H9 (cell line): ENCODE data around the gene LGALS9B. TPM values are rescaled to one million over a fixed set of nuclear protein-coding genes. Genes with fewer than 3 reads are reported as not detected.
"Not testable (repeated sequence)": the region's sequence is repeated elsewhere in the genome, so short reads cannot be mapped to it uniquely, and the experiment has no call there.

Source experiments
- DNase-seq: peaks from one replicate; pipeline ENCODE4 v3.0.0-alpha.2; 2017
- H2AFZ ChIP-seq: one replicate; pipeline ENCODE4 v1.6.1; 2013; ENCODE audit warnings: mild to moderate bottlenecking, low read length, control low read depth, moderate library complexity
- H2AK5ac ChIP-seq: 2 replicates; pipeline ENCODE4 v1.6.1; 2013; ENCODE audit warnings: low read length, control low read depth, mixed read lengths; ENCODE audit not compliant: insufficient read length
- H2BK120ac ChIP-seq: one replicate; pipeline ENCODE4 v1.6.1; 2013; ENCODE audit warnings: low read depth, mild to moderate bottlenecking, low read length, control low read depth, inconsistent platforms; ENCODE audit not compliant: poor library complexity, severe bottlenecking
- H2BK12ac ChIP-seq: 2 replicates; pipeline ENCODE4 v1.6.1; 2013; ENCODE audit warnings: low read length, control low read depth, mixed read lengths, low read depth; ENCODE audit not compliant: insufficient read length
- H2BK15ac ChIP-seq: 2 replicates; pipeline ENCODE4 v1.6.1; 2013; ENCODE audit warnings: low read depth, low read length, control low read depth
- H2BK20ac ChIP-seq: one replicate; pipeline ENCODE4 v1.6.1; 2013; ENCODE audit warnings: low read depth, mild to moderate bottlenecking, low read length, control low read depth, inconsistent platforms; ENCODE audit not compliant: poor library complexity, severe bottlenecking
- H2BK5ac ChIP-seq: 2 replicates; pipeline ENCODE4 v1.6.1; 2013; ENCODE audit warnings: low read length, control low read depth, mixed read lengths; ENCODE audit not compliant: insufficient read length
- H3K14ac ChIP-seq: 2 replicates; pipeline ENCODE4 v1.6.1; 2013; ENCODE audit warnings: low read length, control low read depth; ENCODE audit not compliant: insufficient read depth
- H3K18ac ChIP-seq: 2 replicates; pipeline ENCODE4 v1.6.1; 2013; ENCODE audit warnings: low read depth, mild to moderate bottlenecking, mixed read lengths, low read length, control low read depth; ENCODE audit not compliant: insufficient read length
- H3K23ac ChIP-seq: 2 replicates; pipeline ENCODE4 v1.6.1; 2013; ENCODE audit warnings: low read length, control low read depth, mixed read lengths, low read depth; ENCODE audit not compliant: insufficient read length
- H3K23me2 ChIP-seq: 2 replicates; pipeline ENCODE4 v1.6.1; 2013; ENCODE audit warnings: low read depth, mild to moderate bottlenecking, mixed read lengths, low read length, control low read depth; ENCODE audit not compliant: insufficient read length, poor library complexity, severe bottlenecking
- H3K27ac ChIP-seq: 2 replicates; pipeline ENCODE4 v1.5.1; 2013; ENCODE audit warnings: low read length, control low read depth, mixed read lengths, low read depth; ENCODE audit not compliant: insufficient read length
- H3K27me3 ChIP-seq: 2 replicates; pipeline ENCODE4 v1.6.1; 2013; ENCODE audit warnings: low read length, control low read depth, inconsistent platforms; ENCODE audit not compliant: insufficient read depth
- H3K4ac ChIP-seq: 2 replicates; pipeline ENCODE4 v1.6.1; 2013; ENCODE audit warnings: low read depth, mild to moderate bottlenecking, control low read depth, inconsistent platforms, low read length, moderate library complexity
- H3K4me1 ChIP-seq: 2 replicates; pipeline ENCODE4 v1.6.1; 2013; ENCODE audit warnings: low read length, control low read depth, inconsistent platforms; ENCODE audit not compliant: insufficient read depth
- H3K4me2 ChIP-seq: 2 replicates; pipeline ENCODE4 v1.6.1; 2013; ENCODE audit warnings: low read length, control low read depth, mixed read lengths; ENCODE audit not compliant: insufficient read length, insufficient read depth
- H3K56ac ChIP-seq: 2 replicates; pipeline ENCODE4 v1.6.1; 2013; ENCODE audit warnings: low read depth, mild to moderate bottlenecking, mixed read lengths, low read length, control low read depth; ENCODE audit not compliant: insufficient read length
- H3K79me1 ChIP-seq: 2 replicates; pipeline ENCODE4 v1.6.1; 2013; ENCODE audit warnings: low read depth, mild to moderate bottlenecking, moderate library complexity, low read length, control low read depth, inconsistent platforms; ENCODE audit not compliant: insufficient read depth, poor library complexity, severe bottlenecking
- H3K79me2 ChIP-seq: 2 replicates; pipeline ENCODE4 v1.6.1; 2013; ENCODE audit warnings: low read length, control low read depth, inconsistent platforms; ENCODE audit not compliant: insufficient read depth
- H3K9ac ChIP-seq: 2 replicates; pipeline ENCODE4 v1.6.1; 2013; ENCODE audit warnings: low read length, control low read depth, mixed read lengths; ENCODE audit not compliant: insufficient read length; ENCODE audit errors: extremely low read depth
- H3K9me3 ChIP-seq: one replicate; pipeline ENCODE4 v1.6.1; 2013; ENCODE audit warnings: low read depth, low read length, inconsistent platforms; ENCODE audit not compliant: control insufficient read depth
- H3T11ph ChIP-seq: one replicate; pipeline ENCODE4 v1.6.1; 2013; ENCODE audit warnings: mild to moderate bottlenecking, low read length, control low read depth, inconsistent platforms
- H4K20me1 ChIP-seq: one replicate; pipeline ENCODE4 v1.6.1; 2013; ENCODE audit not compliant: control insufficient read depth, insufficient read length, insufficient read depth
- H4K5ac ChIP-seq: 2 replicates; pipeline ENCODE4 v1.6.1; 2013; ENCODE audit warnings: low read depth, mild to moderate bottlenecking, mixed read lengths, low read length, control low read depth; ENCODE audit not compliant: insufficient read length
- H4K8ac ChIP-seq: replicated peaks from 2 replicates; pipeline ENCODE4 v1.6.1; 2013; ENCODE audit warnings: low read length, control low read depth, mixed read lengths, low read depth; ENCODE audit not compliant: insufficient read length
- H4K91ac ChIP-seq: 2 replicates; pipeline ENCODE4 v1.6.1; 2013; ENCODE audit warnings: low read depth, mild to moderate bottlenecking, moderate library complexity, mixed read lengths, low read length, control low read depth; ENCODE audit not compliant: insufficient read length
- H3K27ac Mint-ChIP-seq, 3 experiments: 2 replicates in 2 of 3; 3 replicates in 1 of 3; pipeline ENCODE4 v1.8.0; 2020 to 2021; ENCODE audit warnings: mixed read lengths in 3 of 3, mild to moderate bottlenecking in 1 of 3, moderate library complexity in 1 of 3
- H3K27me3 Mint-ChIP-seq: 2 replicates; pipeline ENCODE4 v1.8.0; 2021; ENCODE audit warnings: low read depth, mild to moderate bottlenecking, moderate library complexity, mixed read lengths
- H3K36me3 Mint-ChIP-seq, 3 experiments: 2 replicates in 2 of 3; 3 replicates in 1 of 3; pipeline ENCODE4 v1.8.0; 2020 to 2021; ENCODE audit warnings: low read depth in 3 of 3, mixed read lengths in 3 of 3; ENCODE audit not compliant: insufficient read depth in 1 of 3
- H3K4me1 Mint-ChIP-seq, 2 experiments: 2 replicates each; pipeline ENCODE4 v1.8.0; 2020; ENCODE audit warnings: mixed read lengths in 2 of 2
- H3K4me3 Mint-ChIP-seq, 2 experiments: 2 replicates in 1 of 2; 3 replicates in 1 of 2; pipeline ENCODE4 v1.8.0; 2020 to 2021; ENCODE audit warnings: mild to moderate bottlenecking in 2 of 2, mixed read lengths in 2 of 2, moderate library complexity in 1 of 2
- H3K9me3 Mint-ChIP-seq, 2 experiments: 2 replicates in 1 of 2; 3 replicates in 1 of 2; pipeline ENCODE4 v1.8.0; 2020; ENCODE audit warnings: mild to moderate bottlenecking in 2 of 2, mixed read lengths in 2 of 2, moderate library complexity in 1 of 2
- CTCF ChIP-seq: fragments of 200-600 bp; sonication (generic); conservative IDR thresholded peaks from 3 replicates; pipeline ENCODE4 v1.8.0; 2021; ENCODE audit warnings: antibody characterized with exemption, mild to moderate bottlenecking
- WGBS: extraction: QIAGEN DNeasy Blood & Tissue Kit; methylation state at CpG from one replicate; pipeline ENCODE4 v1.1.7; 2013; ENCODE audit warnings: missing lambda C conversion rate, low lambda C conversion rate, mixed read lengths; ENCODE audit not compliant: insufficient read length; ENCODE audit errors: extremely low coverage; 5-methylcytosine and 5-hydroxymethylcytosine counted together
- total RNA-seq: library from RNA; stranded (reverse); gene quantifications from 2 replicates; pipeline ENCODE4 v1.2.1, GENCODE V29; 2021

Gene LGALS9B
- total RNA-seq, 1 experiment from 2014 or later: not detected

- H4K8ac ChIP-seq, H4K91ac ChIP-seq, H3K27me3 ChIP-seq, H3K27ac Mint-ChIP-seq, H2BK15ac ChIP-seq, H3K18ac ChIP-seq, H3K4me1 Mint-ChIP-seq, H4K20me1 ChIP-seq, H2BK20ac ChIP-seq, H3K9me3 Mint-ChIP-seq, H2BK5ac ChIP-seq, H3K79me2 ChIP-seq, H2AK5ac ChIP-seq, H3K4me3 Mint-ChIP-seq, DNase-seq, H4K5ac ChIP-seq, H3K9ac ChIP-seq, H3K4me1 ChIP-seq, H3K36me3 Mint-ChIP-seq, H3K27ac ChIP-seq, H3K9me3 ChIP-seq, H3K56ac ChIP-seq, H3K14ac ChIP-seq, H3T11ph ChIP-seq, H3K23me2 ChIP-seq, H3K4me2 ChIP-seq, H2BK120ac ChIP-seq, H2AFZ ChIP-seq, H3K79me1 ChIP-seq, H3K4ac ChIP-seq, H3K27me3 Mint-ChIP-seq, H3K23ac ChIP-seq, H2BK12ac ChIP-seq: not testable (repeated sequence)
- no CpG with 5 or more reads among the region's 6 CpGs for WGBS
- peak; percentile 61 for TF ChIP-seq CTCF
These were observed 20.4 kb downstream of the LGALS9B start for GRCh38 chr17:20446895-20447294.

GRCh38 chr17:20444581-20445236 is 22.6 kb downstream of the LGALS9B start:
- H3K23me2 ChIP-seq, H3K27me3 ChIP-seq, H3K79me2 ChIP-seq, H3K4ac ChIP-seq, H2BK15ac ChIP-seq, H3K9ac ChIP-seq, H3K27me3 Mint-ChIP-seq, H3K79me1 ChIP-seq, H3K27ac Mint-ChIP-seq, H2AK5ac ChIP-seq, H3K56ac ChIP-seq, H3K9me3 ChIP-seq, H3K4me3 Mint-ChIP-seq, H3K4me1 Mint-ChIP-seq, H4K20me1 ChIP-seq, H4K91ac ChIP-seq, H3K27ac ChIP-seq, H3K9me3 Mint-ChIP-seq, H2BK5ac ChIP-seq, H3T11ph ChIP-seq, H3K36me3 Mint-ChIP-seq, H3K4me1 ChIP-seq, H3K14ac ChIP-seq, H2BK120ac ChIP-seq, H4K5ac ChIP-seq, H2AFZ ChIP-seq, H3K23ac ChIP-seq, H2BK12ac ChIP-seq, H3K4me2 ChIP-seq, H3K18ac ChIP-seq, H4K8ac ChIP-seq, H2BK20ac ChIP-seq: not testable (repeated sequence)
- DNase-seq: peak; percentile 17
- no CpG with 5 or more reads among the region's 8 CpGs for WGBS
